ENCODE data around the gene RCAN2. TPM values are rescaled to one million over a fixed set of nuclear protein-coding genes. Genes with fewer than 3 reads are reported as not detected.
"Not testable (repeated sequence)": the region's sequence is repeated elsewhere in the genome, so short reads cannot be mapped to it uniquely, and the experiment has no call there.

Gene RCAN2
- total RNA-seq, 1 donor from 2014 or later, result 1.6 TPM

DNA sequence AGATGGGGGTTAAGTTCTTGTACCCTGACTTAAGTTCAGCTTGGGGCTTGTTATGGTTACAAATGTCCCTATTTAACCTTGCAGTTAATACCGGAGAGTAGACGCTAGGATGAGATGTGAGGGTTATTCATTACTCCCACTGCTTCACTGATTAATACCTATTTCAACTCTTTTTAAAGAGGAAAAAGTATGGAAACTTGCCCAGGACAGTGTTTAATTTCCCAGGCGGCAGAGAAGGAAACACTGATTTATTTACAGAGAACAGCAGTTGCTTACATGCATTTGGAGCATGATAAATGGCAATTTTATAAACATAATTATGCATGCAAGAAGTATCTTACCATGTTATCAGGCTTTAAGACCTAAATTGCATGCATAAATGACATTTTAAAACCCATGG lies 137.7 kb downstream of the RCAN2 start:
- Histone ChIP-seq H3K9ac (ENCODE audit: low read depth in 1 of 3, low read length in 3 of 3) (no peak overlapping the region), H3K27ac (ENCODE audit: low read depth, low read length) (no peak overlapping the region), H3K27me3 (ENCODE audit: control insufficient read depth in 3 of 3, insufficient read depth in 3 of 3, low read length in 3 of 3) (no peaks in the 10 kb centered on the region)

DNA sequence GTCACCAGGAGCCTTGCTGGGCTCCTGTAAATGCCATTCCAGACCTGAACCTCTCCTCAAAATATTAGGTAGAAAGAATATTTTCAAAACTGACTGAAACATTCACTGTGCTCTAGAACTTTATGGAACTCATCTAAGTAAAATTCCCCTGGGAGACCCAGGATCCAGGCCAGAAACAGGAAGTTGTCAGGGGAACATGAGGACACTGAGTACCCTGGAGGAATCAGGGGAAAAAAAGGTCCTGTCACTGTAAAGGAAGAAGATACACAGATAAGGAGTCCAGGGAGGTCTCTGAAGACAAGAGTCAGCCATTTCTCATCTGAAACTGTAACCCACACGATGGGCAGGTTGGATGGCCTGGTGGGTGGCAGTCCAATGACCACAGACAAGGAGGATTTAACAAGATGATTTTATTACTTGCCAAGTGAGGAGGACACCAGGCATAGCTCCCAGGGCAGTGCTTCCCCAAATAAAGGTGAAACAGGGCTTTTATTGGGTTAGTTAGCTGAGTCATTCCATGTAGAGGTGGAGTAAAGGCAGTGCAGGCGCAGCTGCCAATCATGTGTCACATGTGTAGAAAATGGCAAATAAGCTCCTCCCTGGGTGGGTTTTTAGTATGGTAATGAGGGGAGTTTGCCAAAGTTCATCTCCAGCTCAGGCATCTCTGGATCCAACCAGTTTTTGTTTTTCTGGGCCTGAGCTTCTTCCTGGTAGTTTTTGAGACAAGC lies 138.5 kb downstream of the RCAN2 start:
- H3K9me3 ChIP-seq (ENCODE audit: control insufficient read depth in 3 of 3, low read length in 3 of 3), result no peaks in the 10 kb centered on the region
- peaks cover 15 to 33% (median 25%) of the 10 kb centered on the region in 3 donors for H3K4me1 ChIP-seq (ENCODE audit: control insufficient read depth in 3 of 3, insufficient read depth in 3 of 3, low read length in 3 of 3)
- H3K4me3 ChIP-seq (ENCODE audit: low read length in 3 of 3), result no peak overlapping the region
- H3K27ac ChIP-seq (ENCODE audit: low read depth, low read length), result no peak overlapping the region
- H3K36me3 ChIP-seq (ENCODE audit: control insufficient read depth in 3 of 3, insufficient read depth in 3 of 3, low read length in 3 of 3), result no peaks in the 10 kb centered on the region
- H3K27me3 ChIP-seq (ENCODE audit: control insufficient read depth in 3 of 3, insufficient read depth in 3 of 3, low read length in 3 of 3), result no peaks in the 10 kb centered on the region
- H3K9ac ChIP-seq (ENCODE audit: low read depth in 1 of 3, low read length in 3 of 3), result no peak overlapping the region

More for the DNA sequence above, 137.7 kb downstream of the RCAN2 start:
- Histone ChIP-seq H3K4me3 (ENCODE audit: low read length in 3 of 3) (no peak overlapping the region), H3K36me3 (ENCODE audit: control insufficient read depth in 3 of 3, insufficient read depth in 3 of 3, low read length in 3 of 3) (no peaks in the 10 kb centered on the region), H3K4me1 (ENCODE audit: control insufficient read depth in 3 of 3, insufficient read depth in 3 of 3, low read length in 3 of 3) (peaks cover 15 to 33% (median 25%) of the 10 kb centered on the region in 3 donors), H3K9me3 (ENCODE audit: control insufficient read depth in 3 of 3, low read length in 3 of 3) (no peaks in the 10 kb centered on the region)

DNA sequence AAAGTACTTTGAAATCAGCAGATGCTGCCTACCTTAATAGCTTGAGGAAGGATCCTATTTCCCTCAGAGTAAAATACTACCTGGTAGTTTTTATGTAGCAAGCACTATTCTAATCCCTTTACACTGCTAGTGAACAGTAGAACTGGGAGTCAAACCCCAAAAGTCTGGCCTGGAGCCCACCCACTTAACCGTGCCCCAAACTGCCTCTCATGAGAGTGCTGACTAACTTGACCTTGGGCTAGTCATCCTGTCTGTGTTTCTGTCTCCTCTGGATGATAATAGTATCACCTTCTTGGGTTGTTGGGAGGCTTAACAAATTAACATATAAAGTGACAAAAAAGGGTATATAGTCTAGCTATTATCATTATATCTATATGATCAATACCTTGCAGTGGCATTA lies 140.5 kb downstream of the RCAN2 start:
- Histone ChIP-seq H3K27ac (ENCODE audit: low read depth, low read length) (no peak overlapping the region), H3K36me3 (ENCODE audit: control insufficient read depth in 3 of 3, insufficient read depth in 3 of 3, low read length in 3 of 3) (no peaks in the 10 kb centered on the region), H3K4me1 (ENCODE audit: control insufficient read depth in 3 of 3, insufficient read depth in 3 of 3, low read length in 3 of 3) (peaks cover 15 to 33% (median 25%) of the 10 kb centered on the region in 3 donors), H3K4me3 (ENCODE audit: low read length in 3 of 3) (no peak overlapping the region), H3K27me3 (ENCODE audit: control insufficient read depth in 3 of 3, insufficient read depth in 3 of 3, low read length in 3 of 3) (no peaks in the 10 kb centered on the region), H3K9me3 (ENCODE audit: control insufficient read depth in 3 of 3, low read length in 3 of 3) (no peaks in the 10 kb centered on the region), H3K9ac (ENCODE audit: low read depth in 1 of 3, low read length in 3 of 3) (no peak overlapping the region)

DNA sequence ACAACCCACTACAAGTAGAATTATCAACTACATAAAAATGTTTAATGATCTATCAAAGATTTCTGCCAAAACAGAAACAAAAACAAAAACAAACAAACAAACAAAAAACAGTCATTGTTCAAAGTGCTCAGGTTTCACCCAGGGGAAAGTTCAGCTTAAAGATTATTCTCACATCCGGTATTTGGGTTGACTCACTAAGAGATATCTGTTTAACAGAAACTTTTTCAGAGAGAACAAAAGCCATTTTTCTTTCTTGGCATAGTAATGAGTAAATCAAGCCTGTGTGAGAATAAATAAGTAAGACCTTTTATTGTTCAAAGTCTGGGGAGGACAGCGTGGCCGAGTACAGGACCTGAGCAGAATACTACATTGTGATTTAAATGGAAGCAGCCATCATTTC lies 143.6 kb downstream of the RCAN2 start:
- no peaks in the 10 kb centered on the region for H3K36me3 ChIP-seq (ENCODE audit: control insufficient read depth in 3 of 3, insufficient read depth in 3 of 3, low read length in 3 of 3)
- H3K9me3 ChIP-seq (ENCODE audit: control insufficient read depth in 3 of 3, low read length in 3 of 3), result no peaks in the 10 kb centered on the region
- H3K9ac ChIP-seq (ENCODE audit: low read depth in 1 of 3, low read length in 3 of 3), result no peak overlapping the region
- no peaks in the 10 kb centered on the region for H3K27me3 ChIP-seq (ENCODE audit: control insufficient read depth in 3 of 3, insufficient read depth in 3 of 3, low read length in 3 of 3)
- H3K27ac ChIP-seq (ENCODE audit: low read depth, low read length), result no peak overlapping the region
- H3K4me3 ChIP-seq (ENCODE audit: low read length in 3 of 3), result no peak overlapping the region
- peaks cover 9 to 23% (median 15%) of the 10 kb centered on the region in 3 donors for H3K4me1 ChIP-seq (ENCODE audit: control insufficient read depth in 3 of 3, insufficient read depth in 3 of 3, low read length in 3 of 3)

DNA sequence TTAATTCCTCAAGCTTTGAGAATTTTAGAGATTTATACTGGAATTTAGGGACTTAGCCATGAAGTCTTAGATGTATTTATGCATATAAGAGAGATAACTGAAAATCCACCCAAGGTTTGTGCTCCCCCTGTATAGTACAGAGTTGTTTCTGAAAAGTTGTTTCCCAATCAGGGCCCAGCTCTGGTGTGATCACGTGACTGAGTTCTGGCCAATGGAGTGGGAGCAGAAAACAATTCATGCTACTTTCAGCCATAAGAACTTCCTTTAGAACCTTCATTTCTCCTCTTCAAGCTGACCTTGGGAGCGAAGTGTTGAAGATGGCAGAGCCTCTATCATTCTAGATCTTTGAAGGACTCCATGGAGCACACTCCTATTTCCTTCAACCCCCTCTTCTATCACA lies 151.0 kb downstream of the RCAN2 start:
- H3K4me3 ChIP-seq (ENCODE audit: low read length in 3 of 3), result no peak overlapping the region
- H3K4me1 ChIP-seq (ENCODE audit: control insufficient read depth in 3 of 3, insufficient read depth in 3 of 3, low read length in 3 of 3), result no peaks in the 10 kb centered on the region
- H3K9me3 ChIP-seq (ENCODE audit: control insufficient read depth in 3 of 3, low read length in 3 of 3), result no peaks in the 10 kb centered on the region
- H3K36me3 ChIP-seq (ENCODE audit: control insufficient read depth in 3 of 3, insufficient read depth in 3 of 3, low read length in 3 of 3), result no peaks in the 10 kb centered on the region
- H3K27ac ChIP-seq (ENCODE audit: low read depth, low read length), result no peak overlapping the region
- no peak overlapping the region for H3K9ac ChIP-seq (ENCODE audit: low read depth in 1 of 3, low read length in 3 of 3)
- H3K27me3 ChIP-seq (ENCODE audit: control insufficient read depth in 3 of 3, insufficient read depth in 3 of 3, low read length in 3 of 3), result no peaks in the 10 kb centered on the region

DNA sequence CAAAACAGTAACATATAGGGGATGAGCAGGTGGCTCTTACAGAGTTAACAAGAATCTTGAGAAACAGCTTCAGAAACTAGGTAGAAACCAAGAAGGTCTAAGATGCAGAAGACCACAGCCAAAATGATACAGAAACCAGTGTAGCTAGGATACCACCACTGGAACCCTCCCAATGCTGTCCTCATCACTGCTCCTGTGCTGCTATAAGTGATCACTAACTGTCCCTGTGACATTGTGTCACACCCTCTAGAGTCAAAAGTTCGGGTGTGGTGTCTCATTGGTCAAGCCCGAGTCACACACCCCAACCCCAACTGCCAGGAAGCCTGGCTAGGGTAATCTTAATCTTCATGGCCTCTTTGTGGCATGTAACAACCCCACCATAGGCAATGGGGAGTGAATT lies 153.1 kb downstream of the RCAN2 start:
- Histone ChIP-seq H3K27me3 (ENCODE audit: control insufficient read depth in 3 of 3, insufficient read depth in 3 of 3, low read length in 3 of 3) (no peaks in the 10 kb centered on the region), H3K4me1 (ENCODE audit: control insufficient read depth in 3 of 3, insufficient read depth in 3 of 3, low read length in 3 of 3) (no peaks in the 10 kb centered on the region), H3K4me3 (ENCODE audit: low read length in 3 of 3) (no peak overlapping the region), H3K36me3 (ENCODE audit: control insufficient read depth in 3 of 3, insufficient read depth in 3 of 3, low read length in 3 of 3) (no peaks in the 10 kb centered on the region), H3K9ac (ENCODE audit: low read depth in 1 of 3, low read length in 3 of 3) (no peak overlapping the region), H3K9me3 (ENCODE audit: control insufficient read depth in 3 of 3, low read length in 3 of 3) (no peaks in the 10 kb centered on the region), H3K27ac (ENCODE audit: low read depth, low read length) (no peak overlapping the region)

DNA sequence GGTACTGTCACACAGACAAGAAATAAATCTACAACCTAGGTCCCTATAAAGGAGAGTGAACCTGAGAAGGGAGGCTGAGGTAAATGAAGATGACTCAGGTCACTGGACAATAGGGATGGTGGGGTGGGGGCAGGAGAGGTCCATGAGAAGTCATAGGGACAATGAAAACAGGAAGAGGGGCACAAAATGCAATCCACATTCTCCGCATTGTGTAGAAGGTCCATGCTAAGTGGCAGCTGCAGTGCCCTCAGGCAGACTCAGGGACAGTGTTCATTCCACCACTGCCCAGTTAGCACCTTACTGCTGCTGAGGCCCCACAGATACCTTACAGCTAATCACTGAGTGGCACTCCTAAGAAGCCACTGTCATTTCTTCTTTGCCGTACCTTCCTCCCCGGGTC lies 156.8 kb downstream of the RCAN2 start:
- H3K9me3 ChIP-seq (ENCODE audit: control insufficient read depth in 3 of 3, low read length in 3 of 3), result no peaks in the 10 kb centered on the region
- no peaks in the 10 kb centered on the region for H3K27me3 ChIP-seq (ENCODE audit: control insufficient read depth in 3 of 3, insufficient read depth in 3 of 3, low read length in 3 of 3)
- no peak overlapping the region for H3K9ac ChIP-seq (ENCODE audit: low read depth in 1 of 3, low read length in 3 of 3)
- no peak overlapping the region for H3K27ac ChIP-seq (ENCODE audit: low read depth, low read length)
- H3K4me1 ChIP-seq (ENCODE audit: control insufficient read depth in 3 of 3, insufficient read depth in 3 of 3, low read length in 3 of 3), result peaks cover 0 to 4% (median 0%) of the 10 kb centered on the region in 3 donors
- no peak overlapping the region for H3K4me3 ChIP-seq (ENCODE audit: low read length in 3 of 3)
- H3K36me3 ChIP-seq (ENCODE audit: control insufficient read depth in 3 of 3, insufficient read depth in 3 of 3, low read length in 3 of 3), result no peaks in the 10 kb centered on the region

DNA sequence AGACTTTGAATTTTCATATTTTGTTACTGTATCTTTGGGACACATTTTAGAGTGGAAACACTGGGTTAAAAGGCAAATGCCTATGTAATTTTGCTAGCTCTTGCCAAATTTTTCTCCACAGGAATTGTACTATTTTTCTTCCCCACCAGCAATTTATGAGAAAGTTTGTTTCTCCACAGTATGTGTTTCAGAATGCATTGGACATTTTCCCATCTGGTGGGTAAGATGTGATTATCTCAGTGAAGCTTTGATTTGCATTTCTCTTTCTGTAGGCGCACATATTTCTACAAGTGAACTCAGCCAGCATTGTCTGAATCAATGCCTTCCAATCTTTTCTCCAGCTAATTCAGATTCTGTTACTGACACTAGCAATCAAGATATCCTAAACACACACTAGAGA lies 157.8 kb downstream of the RCAN2 start:
- Histone ChIP-seq H3K4me1 (ENCODE audit: control insufficient read depth in 3 of 3, insufficient read depth in 3 of 3, low read length in 3 of 3) (peaks cover 0 to 4% (median 0%) of the 10 kb centered on the region in 3 donors), H3K27ac (ENCODE audit: low read depth, low read length) (no peak overlapping the region), H3K9ac (ENCODE audit: low read depth in 1 of 3, low read length in 3 of 3) (no peak overlapping the region), H3K4me3 (ENCODE audit: low read length in 3 of 3) (no peak overlapping the region), H3K36me3 (ENCODE audit: control insufficient read depth in 3 of 3, insufficient read depth in 3 of 3, low read length in 3 of 3) (no peaks in the 10 kb centered on the region), H3K9me3 (ENCODE audit: control insufficient read depth in 3 of 3, low read length in 3 of 3) (no peaks in the 10 kb centered on the region), H3K27me3 (ENCODE audit: control insufficient read depth in 3 of 3, insufficient read depth in 3 of 3, low read length in 3 of 3) (no peaks in the 10 kb centered on the region)

DNA sequence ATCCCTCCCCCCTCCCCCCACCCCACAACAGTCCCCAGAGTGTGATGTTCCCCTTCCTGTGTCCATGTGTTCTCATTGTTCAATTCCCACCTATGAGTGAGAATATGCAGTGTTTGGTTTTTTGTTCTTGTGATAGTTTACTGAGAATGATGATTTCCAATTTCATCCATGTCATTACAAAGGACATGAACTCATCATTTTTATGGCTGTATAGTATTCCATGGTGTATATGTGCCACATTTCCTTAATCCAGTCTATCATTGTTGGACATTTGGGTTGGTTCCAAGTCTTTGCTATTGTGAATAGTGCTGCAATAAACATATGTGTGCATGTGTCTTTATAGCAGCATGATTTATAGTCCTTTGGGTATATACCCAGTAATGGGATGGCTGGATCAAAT lies 158.8 kb downstream of the RCAN2 start:
- H3K9ac ChIP-seq (ENCODE audit: low read depth in 1 of 3, low read length in 3 of 3); H3K27ac ChIP-seq (ENCODE audit: low read depth, low read length); H3K36me3 ChIP-seq (ENCODE audit: control insufficient read depth in 3 of 3, insufficient read depth in 3 of 3, low read length in 3 of 3); H3K27me3 ChIP-seq (ENCODE audit: control insufficient read depth in 3 of 3, insufficient read depth in 3 of 3, low read length in 3 of 3); H3K9me3 ChIP-seq (ENCODE audit: control insufficient read depth in 3 of 3, low read length in 3 of 3); H3K4me1 ChIP-seq (ENCODE audit: control insufficient read depth in 3 of 3, insufficient read depth in 3 of 3, low read length in 3 of 3); H3K4me3 ChIP-seq (ENCODE audit: low read length in 3 of 3): not testable (repeated sequence)

DNA sequence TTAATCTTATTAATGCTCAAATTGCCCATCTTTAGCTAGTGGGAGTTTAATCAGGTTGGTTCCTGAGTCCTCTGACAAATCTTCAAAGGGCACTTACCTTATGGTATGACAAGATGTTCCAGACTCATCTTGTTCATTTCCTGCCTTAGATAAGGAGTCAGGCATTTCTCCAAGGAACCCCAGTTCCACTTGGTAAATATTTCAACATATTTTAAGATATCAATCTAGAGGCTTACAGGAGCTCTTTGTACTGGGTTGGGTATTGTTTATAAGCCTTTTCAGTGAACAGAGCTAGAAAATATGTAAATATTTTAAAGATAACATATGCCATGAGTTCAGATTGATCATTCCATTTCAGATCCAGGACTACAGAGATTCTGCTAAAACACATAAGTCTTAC lies 159.8 kb downstream of the RCAN2 start:
- no peak overlapping the region for H3K9ac ChIP-seq (ENCODE audit: low read depth in 1 of 3, low read length in 3 of 3)
- no peaks in the 10 kb centered on the region for H3K27me3 ChIP-seq (ENCODE audit: control insufficient read depth in 3 of 3, insufficient read depth in 3 of 3, low read length in 3 of 3)
- H3K36me3 ChIP-seq (ENCODE audit: control insufficient read depth in 3 of 3, insufficient read depth in 3 of 3, low read length in 3 of 3), result no peaks in the 10 kb centered on the region
- no peaks in the 10 kb centered on the region for H3K9me3 ChIP-seq (ENCODE audit: control insufficient read depth in 3 of 3, low read length in 3 of 3)
- no peak overlapping the region for H3K27ac ChIP-seq (ENCODE audit: low read depth, low read length)
- peaks cover 0 to 5% (median 5%) of the 10 kb centered on the region in 3 donors for H3K4me1 ChIP-seq (ENCODE audit: control insufficient read depth in 3 of 3, insufficient read depth in 3 of 3, low read length in 3 of 3)
- no peak overlapping the region for H3K4me3 ChIP-seq (ENCODE audit: low read length in 3 of 3)

Data from skeletal muscle tissue (tissue), 4 donors.